Measurements from ENCODE around the gene CADM4. TPM values are rescaled to one million over a fixed set of nuclear protein-coding genes. Genes with fewer than 3 reads are reported as not detected.

The CADM4 gene
- total RNA-seq, 4 donors from 2014 or later: 31.6 to 67.9 (median 46.9) TPM

GRCh38 chr19:43664018-43664417, 24.4 kb upstream of the CADM4 start:
- WGBS: 58% methylated on average over 7 of the region's 7 CpGs
- Histone ChIP-seq H3K27me3 (no peaks in the 10 kb centered on the region), H3K4me3 (no peak overlapping the region), H3K9me3 (no peaks in the 10 kb centered on the region), H3K27ac (replicated peaks in 1 of 4) (no peak overlapping the region), H3K4me1 (peaks cover 7 to 11% (median 9%) of the 10 kb centered on the region in 4 donors), H3K36me3 (peaks cover 4 to 38% (median 17%) of the 10 kb centered on the region in 4 donors)
- intact Hi-C loops (cut with DNase I): no loop called here
- no peak for TF ChIP-seq POLR2AphosphoS5 (IDR thresholded peaks at IDR 0.05)
- TF ChIP-seq CTCF (IDR thresholded peaks at IDR 0.05): no peak
- TF ChIP-seq EP300 (IDR thresholded peaks at IDR 0.05): no peak
- DNase-seq (ENCODE audit: extremely low spot score): no peak

DNA sequence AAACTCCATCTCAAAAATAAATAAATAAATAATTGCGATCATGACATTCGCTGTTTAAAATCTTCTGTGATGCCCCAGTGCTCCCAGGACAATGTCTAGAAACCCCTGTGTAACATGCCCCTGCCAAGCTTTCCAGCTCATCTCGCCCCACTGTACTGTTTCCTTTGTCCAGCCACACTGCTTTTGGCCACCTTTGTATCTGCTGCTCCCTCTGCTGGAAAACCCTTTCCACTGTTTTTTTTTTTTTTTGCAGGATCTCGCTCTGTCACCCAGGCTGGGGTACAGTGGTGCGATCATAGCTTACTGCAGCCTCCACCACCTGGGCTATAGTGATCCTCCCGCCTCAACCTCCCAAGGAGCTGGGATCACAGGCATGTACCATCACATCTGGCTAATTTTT, 22.8 kb upstream of the CADM4 start:
- DNase-seq (ENCODE audit: extremely low spot score): no peak
- Histone ChIP-seq H3K4me3 (no peak overlapping the region), H3K9me3 (peaks cover 0 to 3% (median 0%) of the 10 kb centered on the region in 4 donors), H3K27ac (replicated peaks in 1 of 4) (no peak overlapping the region), H3K4me1 (peaks cover 2 to 4% (median 3%) of the 10 kb centered on the region in 4 donors), H3K27me3 (no peaks in the 10 kb centered on the region), H3K36me3 (peaks cover 4 to 37% (median 17%) of the 10 kb centered on the region in 4 donors)
- whole genome bisulfite sequencing: 83% methylated on average over 6 of the region's 6 CpGs
- intact Hi-C loops (cut with DNase I): no loop called here
- peak in 1 of 3 experiments; percentile 16 for TF ChIP-seq CTCF (IDR thresholded peaks at IDR 0.05)
- no peak for TF ChIP-seq POLR2AphosphoS5 (IDR thresholded peaks at IDR 0.05)

DNA sequence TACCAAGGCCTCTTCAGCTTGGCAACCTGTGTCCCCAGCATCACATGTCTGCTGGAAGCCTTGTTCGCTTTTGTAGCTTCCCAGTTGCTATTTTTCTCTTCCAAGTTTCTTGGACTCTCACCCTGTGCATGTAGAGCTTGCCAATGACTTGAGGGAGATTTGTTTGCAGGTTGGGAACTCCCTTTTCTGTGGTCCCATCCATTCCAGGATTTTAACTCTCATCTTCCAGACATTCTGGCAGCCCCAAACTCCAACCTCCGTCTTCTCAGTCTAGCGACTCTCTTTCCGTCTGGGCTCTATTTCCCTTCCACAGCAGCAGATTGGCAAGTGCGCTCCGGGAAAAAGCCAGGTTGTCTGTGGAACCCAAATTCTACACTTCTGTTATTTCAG, 21.3 kb upstream of the CADM4 start:
- TF ChIP-seq EP300 (IDR thresholded peaks at IDR 0.05) (no peak), POLR2A (IDR thresholded peaks at IDR 0.05; ENCODE audit: low read depth) (no peak), POLR2AphosphoS5 (IDR thresholded peaks at IDR 0.05) (no peak), CTCF (IDR thresholded peaks at IDR 0.05) (no peak)
- no peak overlapping the region for H3K27ac ChIP-seq (replicated peaks in 1 of 4)
- H3K27me3 ChIP-seq: no peaks in the 10 kb centered on the region
- 80% methylated on average over 6 of the region's 6 CpGs for WGBS
- peaks cover 0 to 3% (median 0%) of the 10 kb centered on the region in 4 donors for H3K9me3 ChIP-seq
- H3K4me3 ChIP-seq: no peak overlapping the region
- peaks cover 1 to 28% (median 20%) of the 10 kb centered on the region in 4 donors for H3K36me3 ChIP-seq
- DNase-seq (ENCODE audit: extremely low spot score): no peak
- H3K4me1 ChIP-seq: no peaks in the 10 kb centered on the region
- intact Hi-C loops (cut with DNase I): no loop called here

- Histone ChIP-seq H3K4me1 (no peaks in the 10 kb centered on the region), H3K36me3 (peaks cover 4 to 30% (median 23%) of the 10 kb centered on the region in 4 donors), H3K9me3 (peaks cover 0 to 3% (median 0%) of the 10 kb centered on the region in 4 donors), H3K4me3 (no peak overlapping the region), H3K27ac (replicated peaks in 1 of 4) (no peak overlapping the region), H3K27me3 (no peaks in the 10 kb centered on the region)
- no peak for DNase-seq (ENCODE audit: extremely low spot score)
- TF ChIP-seq POLR2A (IDR thresholded peaks at IDR 0.05; ENCODE audit: low read depth) (no peak), POLR2AphosphoS5 (IDR thresholded peaks at IDR 0.05) (no peak), CTCF (IDR thresholded peaks at IDR 0.05) (no peak), EP300 (IDR thresholded peaks at IDR 0.05) (no peak)
- 88% methylated on average over 7 of the region's 7 CpGs for WGBS
- intact Hi-C loops (cut with DNase I): no loop called here
Observed at GRCh38 chr19:43660301-43660970, 20.8 kb upstream of the CADM4 start.

GRCh38 chr19:43658494-43658893, 18.8 kb upstream of the CADM4 start:
- Histone ChIP-seq H3K27ac (replicated peaks in 1 of 4) (no peak overlapping the region), H3K4me3 (no peak overlapping the region), H3K9me3 (peaks cover 0 to 3% (median 0%) of the 10 kb centered on the region in 4 donors), H3K36me3 (peaks cover 9 to 38% (median 32%) of the 10 kb centered on the region in 4 donors), H3K4me1 (no peaks in the 10 kb centered on the region), H3K27me3 (no peaks in the 10 kb centered on the region)
- DNase-seq (ENCODE audit: extremely low spot score): no peak
- 99% methylated on average over 8 of the region's 8 CpGs for WGBS
- TF ChIP-seq CTCF (IDR thresholded peaks at IDR 0.05): no peak
- TF ChIP-seq POLR2A (IDR thresholded peaks at IDR 0.05; ENCODE audit: low read depth): no peak
- no peak for TF ChIP-seq POLR2AphosphoS5 (IDR thresholded peaks at IDR 0.05)
- TF ChIP-seq EP300 (IDR thresholded peaks at IDR 0.05): no peak
- intact Hi-C loops (cut with DNase I): no loop called here

Data from esophagus muscularis mucosa (tissue), 4 donors.